SK-N-SH (cell line): ENCODE results near the gene HOXD13. TPM values are rescaled to one million over a fixed set of nuclear protein-coding genes. Genes with fewer than 3 reads are reported as not detected.

Experiments used
- CTCF ChIA-PET: fragments of 300-600, 350-600 bp; formaldehyde crosslinking; extraction: SDS; loops from one replicate; lab custom pipeline; 2021; lab: Yijun Ruan, JAX
- POLR2A ChIA-PET: fragments of 350-600 bp; sonication (Branson Sonifier 250); formaldehyde crosslinking; extraction: SDS; loops from one replicate; lab custom pipeline; 2020; ENCODE audit warnings: antibody characterized with exemption, inconsistent platforms; lab: Yijun Ruan, JAX
- DNase-seq: peaks from one replicate; pipeline ENCODE4 v3.0.0; 2012
- H2AFZ ChIP-seq: fragments of 200-600 bp; sonication (generic); 2 replicates; pipeline ENCODE4 v1.8.1; 2016; ENCODE audit warnings: antibody characterized with exemption, mild to moderate bottlenecking, low read depth
- H3F3A ChIP-seq: fragments of 200-600 bp; sonication (generic); replicated peaks from 2 replicates; pipeline ENCODE3; 2016; ENCODE audit warnings: antibody characterized with exemption, mild to moderate bottlenecking; ENCODE audit not compliant: insufficient read depth
- H3K27ac ChIP-seq, 2 experiments: fragments of 200-500 bp in 1 of 2; fragments of 200-600 bp in 1 of 2; sonication (Bioruptor generic) in 1 of 2; sonication (generic), shearing (Covaris generic) in 1 of 2; 2 replicates each; pipeline versions ENCODE4 v1.5.1 to v1.6.1; 2014 to 2016; ENCODE audit warnings: low read depth in 2 of 2, inconsistent platforms in 1 of 2, low read length in 1 of 2, mild to moderate bottlenecking in 1 of 2, mixed read lengths in 1 of 2
- H3K27me3 ChIP-seq: fragments of 200-600 bp; sonication (generic), shearing (Covaris generic); 2 replicates; pipeline ENCODE4 v1.6.1; 2016; ENCODE audit warnings: mixed run types; ENCODE audit not compliant: insufficient read depth
- H3K36me3 ChIP-seq, 2 experiments: fragments of 200-500 bp in 1 of 2; fragments of 200-600 bp in 1 of 2; sonication (Bioruptor generic) in 1 of 2; sonication (generic) in 1 of 2; replicated peaks in 1 of 2; 2 replicates each; pipeline versions ENCODE3 to v1.5.1; 2014 to 2016; ENCODE audit warnings: low read length in 1 of 2, mild to moderate bottlenecking in 1 of 2; ENCODE audit not compliant: insufficient read depth in 2 of 2, control insufficient read depth in 1 of 2
- H3K4me1 ChIP-seq, 2 experiments: fragments of 200-500 bp in 1 of 2; fragments of 200-600 bp in 1 of 2; sonication (Bioruptor generic) in 1 of 2; sonication (generic), shearing (Covaris generic) in 1 of 2; 2 replicates each; pipeline versions ENCODE4 v1.5.1 to v1.6.1; 2014 to 2016; ENCODE audit warnings: low read depth in 1 of 2, low read length in 1 of 2, mixed run types in 1 of 2; ENCODE audit not compliant: insufficient read depth in 2 of 2, control insufficient read depth in 1 of 2
- H3K4me2 ChIP-seq: fragments of 200-600 bp; sonication (generic), shearing (Covaris generic); 2 replicates; pipeline ENCODE4 v1.6.1; 2017; ENCODE audit warnings: mixed run types
- H3K4me3 ChIP-seq, 2 experiments: fragments of 200-500 bp in 1 of 2; fragments of 200-600 bp in 1 of 2; sonication (Bioruptor generic) in 1 of 2; sonication (generic), shearing (Covaris generic) in 1 of 2; 2 replicates each; pipeline versions ENCODE4 v1.5.1 to v1.8.1; 2014 to 2016; ENCODE audit warnings: low read depth in 2 of 2, inconsistent platforms in 1 of 2, low read length in 1 of 2, mild to moderate bottlenecking in 1 of 2, mixed read lengths in 1 of 2, moderate library complexity in 1 of 2
- H3K79me2 ChIP-seq: fragments of 200-600 bp; sonication (generic); 2 replicates; pipeline ENCODE4 v1.8.1; 2017; ENCODE audit warnings: mild to moderate bottlenecking; ENCODE audit not compliant: insufficient read depth
- H3K9ac ChIP-seq: fragments of 200-600 bp; sonication (generic); 2 replicates; pipeline ENCODE4 v1.6.1; 2017; ENCODE audit warnings: mixed run types
- H3K9me2 ChIP-seq: fragments of 200-600 bp; sonication (generic); 2 replicates; pipeline ENCODE4 v1.6.1; 2017; ENCODE audit warnings: mixed run types
- H3K9me3 ChIP-seq: fragments of 200-600 bp; sonication (generic); 2 replicates; pipeline ENCODE4 v1.6.1; 2017; ENCODE audit warnings: mixed run types, mild to moderate bottlenecking, moderate library complexity
- H4K20me1 ChIP-seq: fragments of 200-600 bp; sonication (generic); 2 replicates; pipeline ENCODE4 v1.6.1; 2017; ENCODE audit warnings: mild to moderate bottlenecking, mixed run types; ENCODE audit not compliant: insufficient read depth
- ELF1 ChIP-seq: IDR thresholded peaks from 2 replicates; pipeline ENCODE4 v1.4.0; 2012
- EP300 ChIP-seq, 2 experiments: IDR thresholded peaks; 2 replicates each; pipeline versions ENCODE4 v1.4.0 to v1.6.1; 2012; ENCODE audit warnings: borderline replicate concordance in 1 of 2, low read depth in 1 of 2, low read length in 1 of 2
- EZH2phosphoT487 ChIP-seq: fragments of 200-600 bp; sonication (generic); IDR thresholded peaks from 2 replicates; pipeline ENCODE4 v1.6.1; 2017; ENCODE audit warnings: low read depth, mixed run types, mild to moderate bottlenecking, antibody characterized with exemption, moderate library complexity, borderline replicate concordance
- FOSL2 ChIP-seq: IDR thresholded peaks from 2 replicates; pipeline ENCODE4 v1.4.0; 2012; ENCODE audit warnings: low read depth, mild to moderate bottlenecking, moderate library complexity, borderline replicate concordance
- GATA2 ChIP-seq: sonication (generic); formaldehyde crosslinking; IDR thresholded peaks from 2 replicates; pipeline ENCODE4 v1.5.0; 2020; ENCODE audit warnings: mild to moderate bottlenecking, missing genetic modification reagents
- MXI1 ChIP-seq: IDR thresholded peaks from 2 replicates; pipeline ENCODE4 v1.6.1; 2012; ENCODE audit warnings: mild to moderate bottlenecking, low read depth, low read length, improper control_type of control experiment
- NFIC ChIP-seq: IDR thresholded peaks from 2 replicates; pipeline ENCODE4 v1.4.0; 2012; ENCODE audit warnings: borderline replicate concordance
- RAD21 ChIP-seq: IDR thresholded peaks from 2 replicates; pipeline ENCODE4 v1.6.1; 2012; ENCODE audit warnings: mild to moderate bottlenecking, low read length
- TEAD4 ChIP-seq: IDR thresholded peaks from 2 replicates; pipeline ENCODE4 v1.4.0; 2012; ENCODE audit warnings: mild to moderate bottlenecking, borderline replicate concordance; ENCODE audit not compliant: insufficient read depth
- YY1 ChIP-seq: IDR thresholded peaks from 2 replicates; pipeline ENCODE4 v1.4.0; 2012; ENCODE audit warnings: low read depth, mild to moderate bottlenecking
- WGBS: methylation state at CpG from one replicate; pipeline ENCODE4 v1.1.6; 2017; ENCODE audit warnings: low lambda C conversion rate; 5-methylcytosine and 5-hydroxymethylcytosine counted together
- polyA plus RNA-seq, 3 experiments: library from polyadenylated mRNA; depleted of rRNA; stranded (reverse); fragments of >200 nt; gene quantifications; 2 replicates each; pipeline ENCODE4 v1.2.3, GENCODE V29; 2012
- TF ChIP-seq, protein P1 (sequence below): IDR thresholded peaks from 2 replicates; pipeline ENCODE4 v1.4.0; 2012; ENCODE audit warnings: low read depth
- TF ChIP-seq, protein P2 (sequence below): IDR thresholded peaks from 2 replicates; pipeline ENCODE4 v1.4.0; 2012; ENCODE audit warnings: low read depth, borderline replicate concordance

The HOXD13 gene
- polyA plus RNA-seq, 1 of the 3 experiments (the other 2 are of a cell fraction), result not detected

DNA sequence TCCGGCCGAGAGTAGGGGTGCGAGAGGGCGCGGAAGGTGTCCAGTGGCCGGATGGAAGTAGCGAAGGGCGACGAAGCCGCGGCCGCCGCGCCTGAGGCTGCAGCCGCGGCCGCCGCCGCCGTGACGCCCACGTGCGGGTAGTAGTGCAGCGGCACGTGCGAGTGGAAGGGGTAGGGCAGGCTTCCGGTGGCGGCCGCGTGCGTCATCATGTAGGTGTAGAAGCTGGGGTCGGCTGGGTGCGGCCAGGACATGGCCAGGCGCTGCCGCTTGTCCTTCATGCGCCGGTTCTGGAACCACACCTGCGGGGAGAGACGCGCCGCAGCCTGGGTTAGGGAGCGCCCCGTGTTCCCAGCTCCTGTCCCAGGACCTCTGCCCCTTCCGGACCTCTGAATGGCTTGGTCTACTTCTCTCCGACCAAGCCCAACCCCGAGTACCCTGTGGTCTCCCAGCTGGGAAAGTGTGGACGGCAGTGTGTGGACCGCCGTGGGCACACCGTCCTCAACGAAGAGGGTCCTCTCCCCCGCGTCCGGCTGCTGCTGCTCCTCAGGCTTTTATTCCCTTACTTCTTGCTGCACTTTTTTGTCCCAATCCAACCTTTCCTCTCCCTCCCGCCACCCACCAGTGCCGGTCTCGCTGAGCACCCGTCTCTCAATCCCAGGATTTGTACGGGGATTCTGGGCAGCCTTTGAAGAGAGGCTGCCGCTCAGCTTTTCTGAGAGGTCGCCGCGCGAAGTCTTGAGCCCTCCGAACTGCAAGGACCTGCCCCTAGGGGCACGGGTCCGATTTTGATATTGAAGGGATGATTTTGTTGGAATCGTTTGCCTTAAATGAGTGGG is 11.8 kb upstream of the HOXD13 start:
- POLR2A ChIA-PET, result interaction anchor here (0.6 to 1.1 kb wide), 2 partner anchors 79 to 393 kb away, joined by 3 read pairs; partner anchors contain the start of gene LNPK
- Histone ChIP-seq H4K20me1 (peaks cover 17% of the 10 kb centered on the region; the same call in 1 of the 2 replicates), H3K4me2 (peak overlapping the region; percentile 70)

DNA sequence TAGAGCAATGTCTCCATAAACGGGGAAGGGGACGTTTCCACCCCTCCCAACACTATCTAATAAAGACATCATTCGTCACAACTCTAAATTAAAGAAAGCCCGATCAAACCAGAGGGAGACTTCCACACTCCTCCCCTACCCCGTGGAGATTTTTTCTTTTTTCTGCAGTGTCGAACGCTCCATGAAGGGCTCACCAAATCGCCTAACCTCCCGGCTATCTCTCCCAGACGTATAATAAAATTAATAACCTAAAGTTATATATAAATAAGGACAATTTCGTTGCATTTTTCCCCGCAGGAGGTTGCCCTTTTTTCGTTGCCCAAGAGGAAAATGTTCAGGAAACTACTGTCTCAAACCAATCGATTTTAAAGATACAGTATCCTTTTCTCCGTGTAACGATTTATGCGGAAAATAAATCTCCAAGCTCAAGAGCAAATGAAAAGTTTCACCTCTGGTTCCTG is 11.1 kb upstream of the HOXD13 start:
- H3F3A ChIP-seq, result peaks cover 3% of the 10 kb centered on the region
- H3K27me3 ChIP-seq, result peaks cover 80% of the 10 kb centered on the region
- peaks cover 0 to 35% of the 10 kb centered on the region in 2 experiments; a peak in 1 of 4 replicates for H3K4me1 ChIP-seq
- TF ChIP-seq NFIC (no peak), GATA2 (CRISPR knock-in tag) (no peak), ELF1 (no peak)
- no peak overlapping the region for H2AFZ ChIP-seq
- 7% methylated on average over 17 of the region's 17 CpGs for WGBS
- CTCF ChIA-PET, result interaction anchor here (0.9 to 12.1 kb wide), 15 partner anchors 7 to 878 kb away, joined by 3 to 262 read pairs (median 10); partner anchors contain the start of gene HOXD13
- no peaks in the 10 kb centered on the region for H3K9me2 ChIP-seq
- no peak overlapping the region for H3K4me2 ChIP-seq
- no peak for DNase-seq
- no peak overlapping the region for H3K9ac ChIP-seq
- POLR2A ChIA-PET, result interaction anchor here (1.1 kb wide), 1 partner anchor 80 kb away, joined by 3 read pairs; the partner anchor contains the start of gene LNPK
- H3K9me3 ChIP-seq, result no peaks in the 10 kb centered on the region
- no peak overlapping the region for H3K27ac ChIP-seq
- H3K79me2 ChIP-seq, result no peaks in the 10 kb centered on the region
- no peaks in the 10 kb centered on the region for H3K36me3 ChIP-seq
- H3K4me3 ChIP-seq, result no peak overlapping the region
- H4K20me1 ChIP-seq, result peaks cover 17% of the 10 kb centered on the region; the same call in 1 of the 2 replicates

More for the DNA sequence above, 11.8 kb upstream of the HOXD13 start:
- CTCF ChIA-PET, result interaction anchor here (0.8 to 12.1 kb wide), 32 partner anchors 8 to 877 kb away, joined by 3 to 262 read pairs (median 5); partner anchors contain the start of gene HOXD13
- H3K4me3 ChIP-seq, result peak overlapping the region; percentile 39 to 48; a peak in 3 of 4 replicates
- H3K9me3 ChIP-seq, result no peaks in the 10 kb centered on the region
- no peak overlapping the region for H2AFZ ChIP-seq
- peaks cover 74% of the 10 kb centered on the region for H3K27me3 ChIP-seq
- peaks cover 3% of the 10 kb centered on the region for H3F3A ChIP-seq
- H3K27ac ChIP-seq, result no peak overlapping the region
- no peaks in the 10 kb centered on the region for H3K36me3 ChIP-seq
- 12% methylated on average over 28 of the region's 68 CpGs for WGBS
- peak; percentile 43 for DNase-seq
- H3K9ac ChIP-seq, result no peak overlapping the region
- no peaks in the 10 kb centered on the region for H3K9me2 ChIP-seq
- peak; percentile 46; the same call in 1 of the 2 replicates for TF ChIP-seq EZH2phosphoT487
- TF ChIP-seq, protein P1, sequence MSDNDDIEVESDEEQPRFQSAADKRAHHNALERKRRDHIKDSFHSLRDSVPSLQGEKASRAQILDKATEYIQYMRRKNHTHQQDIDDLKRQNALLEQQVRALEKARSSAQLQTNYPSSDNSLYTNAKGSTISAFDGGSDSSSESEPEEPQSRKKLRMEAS, result peak; percentile 67; the same call in 1 of the 2 replicates
- TF ChIP-seq FOSL2, result no peak
- TF ChIP-seq RAD21, result no peak
- no peak for TF ChIP-seq TEAD4
- no peak for TF ChIP-seq YY1
- 0 out of 2 replicates have a peak, but pooled peaks have one; percentile 21 for TF ChIP-seq MXI1
- TF ChIP-seq, protein P2, sequence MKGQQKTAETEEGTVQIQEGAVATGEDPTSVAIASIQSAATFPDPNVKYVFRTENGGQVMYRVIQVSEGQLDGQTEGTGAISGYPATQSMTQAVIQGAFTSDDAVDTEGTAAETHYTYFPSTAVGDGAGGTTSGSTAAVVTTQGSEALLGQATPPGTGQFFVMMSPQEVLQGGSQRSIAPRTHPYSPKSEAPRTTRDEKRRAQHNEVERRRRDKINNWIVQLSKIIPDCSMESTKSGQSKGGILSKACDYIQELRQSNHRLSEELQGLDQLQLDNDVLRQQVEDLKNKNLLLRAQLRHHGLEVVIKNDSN, result 0 out of 2 replicates have a peak, but pooled peaks have one; percentile 13
- no peak for TF ChIP-seq EP300 (IDR thresholded peaks at IDR 0.05; ENCODE audit: borderline replicate concordance in 1 of 2, low read depth in 1 of 2, low read length in 1 of 2)
- H3K4me1 ChIP-seq, result peaks cover 0 to 31% of the 10 kb centered on the region in 2 experiments; a peak in 1 of 4 replicates
- H3K79me2 ChIP-seq, result no peaks in the 10 kb centered on the region
